Ishikawa (cell line): Measurements from ENCODE around the gene TRPM3.

Experiments used
- CEBPB ChIP-seq: IDR thresholded peaks from 2 replicates; pipeline ENCODE4 v1.6.1; 2012
- CREB1 ChIP-seq: IDR thresholded peaks from 2 replicates; pipeline ENCODE4 v1.6.1; 2012; ENCODE audit warnings: low read depth
- EGR1 ChIP-seq: IDR thresholded peaks from 2 replicates; pipeline ENCODE4 v1.6.1; 2012
- EP300 ChIP-seq: IDR thresholded peaks from 2 replicates; pipeline ENCODE4 v1.6.1; 2012; ENCODE audit warnings: borderline replicate concordance
- FOXM1 ChIP-seq: IDR thresholded peaks from 2 replicates; pipeline ENCODE4 v1.6.1; 2012; ENCODE audit warnings: low read depth, borderline replicate concordance
- MAX ChIP-seq: IDR thresholded peaks from 2 replicates; pipeline ENCODE4 v1.6.1; 2012
- NFIC ChIP-seq: IDR thresholded peaks from 2 replicates; pipeline ENCODE4 v1.6.1; 2012
- RAD21 ChIP-seq: IDR thresholded peaks from 2 replicates; pipeline ENCODE4 v1.6.1; 2012; ENCODE audit warnings: low read depth
- TAF1 ChIP-seq: IDR thresholded peaks from 2 replicates; pipeline ENCODE4 v1.6.1; 2012; ENCODE audit warnings: low read depth, mild to moderate bottlenecking
- TCF12 ChIP-seq: IDR thresholded peaks from 2 replicates; pipeline ENCODE4 v1.6.1; 2012; ENCODE audit warnings: low read depth
- TEAD4 ChIP-seq: IDR thresholded peaks from 2 replicates; pipeline ENCODE4 v1.6.1; 2012
- USF1 ChIP-seq: IDR thresholded peaks from 2 replicates; pipeline ENCODE4 v1.6.1; 2012
- YY1 ChIP-seq: IDR thresholded peaks from 2 replicates; pipeline ENCODE4 v1.6.1; 2012; ENCODE audit warnings: low read depth
- ZBTB7A ChIP-seq: IDR thresholded peaks from 2 replicates; pipeline ENCODE4 v1.6.1; 2012; ENCODE audit warnings: low read depth
- TF ChIP-seq, protein P1 (sequence below): IDR thresholded peaks from 2 replicates; pipeline ENCODE4 v1.6.1; 2012; ENCODE audit warnings: low read depth, mild to moderate bottlenecking

TRPM3 gene

DNA sequence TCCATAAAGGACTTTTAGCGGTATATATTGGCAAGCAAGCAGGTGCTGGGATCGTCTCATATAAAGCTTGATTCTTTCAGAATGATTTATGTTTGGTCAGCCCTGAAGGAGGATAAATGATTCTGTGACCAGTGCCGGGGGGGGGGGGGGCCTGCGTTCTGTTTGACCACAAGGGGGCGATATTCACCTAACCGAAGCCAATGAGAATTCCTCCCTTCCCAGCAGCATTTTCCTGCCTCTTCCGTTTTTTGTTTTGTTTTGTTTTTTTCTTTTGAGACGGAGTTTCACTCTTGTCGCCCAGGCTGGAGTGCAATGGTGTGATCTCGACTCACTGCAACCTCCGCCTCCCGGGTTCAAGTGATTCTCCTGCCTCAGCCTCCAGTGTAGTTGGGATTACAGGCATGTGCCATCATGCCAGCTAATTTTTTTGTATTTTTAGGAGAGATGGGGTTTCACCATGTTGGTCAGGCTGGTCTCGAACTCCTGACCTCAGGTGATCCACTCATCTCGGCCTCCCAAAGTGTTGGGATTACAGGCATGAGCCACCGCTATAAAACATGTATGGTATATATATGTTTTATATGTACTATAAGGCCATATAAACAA lies 492.2 kb downstream of the TRPM3 start:
- peak; percentile 31; the same call in 1 of the 2 replicates for TF ChIP-seq RAD21

DNA sequence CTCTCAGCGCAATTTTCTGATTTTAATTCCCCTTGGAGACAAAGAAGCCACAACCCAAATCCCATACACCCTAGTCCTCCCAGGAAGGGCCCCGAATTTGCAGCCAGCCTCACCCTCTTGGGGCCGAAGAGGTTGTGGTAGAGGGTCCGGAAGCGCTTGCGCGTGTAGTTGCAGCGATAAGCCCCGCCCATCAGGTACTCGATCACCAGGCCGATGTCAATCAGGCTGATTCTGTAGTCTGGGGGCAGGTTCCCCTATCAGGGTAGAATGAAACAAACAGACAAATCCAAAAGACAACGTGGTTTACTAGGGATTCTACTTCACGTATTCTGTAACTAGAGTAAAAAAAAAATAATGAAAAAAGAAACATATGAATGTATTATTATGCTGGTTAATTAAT lies 496.3 kb downstream of the TRPM3 start:
- no peak for TF ChIP-seq ZBTB7A
- TF ChIP-seq RAD21, result no peak
- TF ChIP-seq EP300, result no peak
- TF ChIP-seq EGR1, result no peak
- TF ChIP-seq TCF12, result no peak
- no peak for TF ChIP-seq TAF1
- TF ChIP-seq YY1, result no peak
- TF ChIP-seq CREB1, result no peak
- no peak for TF ChIP-seq FOXM1
- TF ChIP-seq, protein P1, sequence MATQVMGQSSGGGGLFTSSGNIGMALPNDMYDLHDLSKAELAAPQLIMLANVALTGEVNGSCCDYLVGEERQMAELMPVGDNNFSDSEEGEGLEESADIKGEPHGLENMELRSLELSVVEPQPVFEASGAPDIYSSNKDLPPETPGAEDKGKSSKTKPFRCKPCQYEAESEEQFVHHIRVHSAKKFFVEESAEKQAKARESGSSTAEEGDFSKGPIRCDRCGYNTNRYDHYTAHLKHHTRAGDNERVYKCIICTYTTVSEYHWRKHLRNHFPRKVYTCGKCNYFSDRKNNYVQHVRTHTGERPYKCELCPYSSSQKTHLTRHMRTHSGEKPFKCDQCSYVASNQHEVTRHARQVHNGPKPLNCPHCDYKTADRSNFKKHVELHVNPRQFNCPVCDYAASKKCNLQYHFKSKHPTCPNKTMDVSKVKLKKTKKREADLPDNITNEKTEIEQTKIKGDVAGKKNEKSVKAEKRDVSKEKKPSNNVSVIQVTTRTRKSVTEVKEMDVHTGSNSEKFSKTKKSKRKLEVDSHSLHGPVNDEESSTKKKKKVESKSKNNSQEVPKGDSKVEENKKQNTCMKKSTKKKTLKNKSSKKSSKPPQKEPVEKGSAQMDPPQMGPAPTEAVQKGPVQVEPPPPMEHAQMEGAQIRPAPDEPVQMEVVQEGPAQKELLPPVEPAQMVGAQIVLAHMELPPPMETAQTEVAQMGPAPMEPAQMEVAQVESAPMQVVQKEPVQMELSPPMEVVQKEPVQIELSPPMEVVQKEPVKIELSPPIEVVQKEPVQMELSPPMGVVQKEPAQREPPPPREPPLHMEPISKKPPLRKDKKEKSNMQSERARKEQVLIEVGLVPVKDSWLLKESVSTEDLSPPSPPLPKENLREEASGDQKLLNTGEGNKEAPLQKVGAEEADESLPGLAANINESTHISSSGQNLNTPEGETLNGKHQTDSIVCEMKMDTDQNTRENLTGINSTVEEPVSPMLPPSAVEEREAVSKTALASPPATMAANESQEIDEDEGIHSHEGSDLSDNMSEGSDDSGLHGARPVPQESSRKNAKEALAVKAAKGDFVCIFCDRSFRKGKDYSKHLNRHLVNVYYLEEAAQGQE, result no peak
- no peak for TF ChIP-seq USF1
- no peak for TF ChIP-seq NFIC
- TF ChIP-seq MAX, result no peak
- no peak for TF ChIP-seq TEAD4
- TF ChIP-seq CEBPB, result no peak

DNA sequence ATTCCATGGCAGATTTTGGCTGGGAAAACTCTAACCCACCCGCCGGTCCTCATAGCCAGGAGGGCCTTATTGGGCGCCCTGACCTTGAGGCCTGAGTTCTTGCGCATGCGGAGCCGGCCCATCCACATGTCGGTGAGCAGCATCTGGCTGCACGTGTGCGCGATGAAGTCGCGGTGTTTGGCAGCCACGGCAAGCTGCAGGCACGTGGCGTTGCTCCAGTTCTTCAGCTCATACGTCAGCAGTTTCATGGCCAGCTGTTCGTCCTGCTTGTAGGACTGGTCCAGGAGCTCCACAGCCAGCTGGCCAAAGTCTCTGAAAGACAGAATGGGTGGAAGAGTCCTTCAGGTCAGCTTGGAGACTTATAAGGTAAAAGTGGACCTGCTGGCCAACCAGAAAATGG lies 502.6 kb downstream of the TRPM3 start:
- TF ChIP-seq USF1 (no peak), NFIC (no peak), EP300 (no peak), ZBTB7A (no peak), MAX (no peak), TAF1 (no peak), TCF12 (no peak), EGR1 (no peak), RAD21 (no peak), YY1 (no peak), CEBPB (no peak), FOXM1 (no peak), TEAD4 (no peak), CREB1 (no peak)
- TF ChIP-seq, protein P1, result no peak

DNA sequence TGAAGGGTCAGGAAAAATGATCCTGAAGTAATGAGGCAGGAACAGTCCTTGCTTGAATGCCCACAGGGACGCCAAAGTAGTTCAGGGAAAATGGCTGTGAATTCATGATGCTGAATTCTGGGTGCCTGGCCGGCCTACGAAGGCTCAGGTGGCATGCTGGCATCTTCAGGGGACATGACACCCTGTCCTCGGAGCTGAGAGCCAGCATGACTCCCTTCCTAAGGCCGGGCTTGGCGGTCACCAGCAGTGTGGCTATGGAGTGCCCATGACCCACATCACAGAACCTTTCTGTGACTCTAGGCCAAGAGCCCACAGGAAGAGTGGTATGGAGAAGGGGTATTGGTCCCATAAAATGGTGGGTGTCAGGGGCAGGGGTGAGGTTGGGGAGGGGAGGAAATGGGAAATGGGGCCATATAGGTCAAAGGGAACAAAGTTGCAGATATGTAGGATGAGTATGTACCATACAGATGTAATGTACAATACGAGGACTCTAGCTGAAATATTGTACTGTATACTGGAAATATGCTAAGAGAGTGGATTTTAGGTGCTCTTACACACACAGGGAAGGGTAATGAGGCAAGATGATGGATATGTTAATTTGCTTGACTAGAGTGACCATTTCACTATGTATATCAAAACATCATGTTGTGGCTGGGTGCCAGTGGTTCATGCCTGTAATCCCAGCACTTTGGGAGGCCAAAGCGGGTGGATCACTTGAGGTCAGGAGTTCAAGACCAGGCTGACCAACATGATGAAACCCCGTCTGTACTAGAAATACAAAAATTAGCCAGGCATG lies 504.2 kb downstream of the TRPM3 start:
- TF ChIP-seq TEAD4 (no peak), NFIC (no peak), RAD21 (no peak), EP300 (no peak), YY1 (no peak), TCF12 (no peak), TAF1 (no peak), CREB1 (no peak), MAX (no peak), USF1 (no peak), EGR1 (no peak), CEBPB (no peak), ZBTB7A (no peak), FOXM1 (no peak)
- TF ChIP-seq, protein P1, result no peak
